ENCODE measurements around the gene TFEC. TPM values are rescaled to one million over a fixed set of nuclear protein-coding genes. Genes with fewer than 3 reads are reported as not detected.
"Not testable (repeated sequence)": the region's sequence is repeated elsewhere in the genome, so short reads cannot be mapped to it uniquely, and the experiment has no call there.

The TFEC gene, protein sequence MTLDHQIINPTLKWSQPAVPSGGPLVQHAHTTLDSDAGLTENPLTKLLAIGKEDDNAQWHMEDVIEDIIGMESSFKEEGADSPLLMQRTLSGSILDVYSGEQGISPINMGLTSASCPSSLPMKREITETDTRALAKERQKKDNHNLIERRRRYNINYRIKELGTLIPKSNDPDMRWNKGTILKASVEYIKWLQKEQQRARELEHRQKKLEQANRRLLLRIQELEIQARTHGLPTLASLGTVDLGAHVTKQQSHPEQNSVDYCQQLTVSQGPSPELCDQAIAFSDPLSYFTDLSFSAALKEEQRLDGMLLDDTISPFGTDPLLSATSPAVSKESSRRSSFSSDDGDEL
- total RNA-seq = under 1 TPM in 1 of 2 experiments, not detected in 1; 0.17 TPM

GRCh38 chr7:116030651-116031276 lies at the start of gene TFEC:
TFEC (minus strand) TSS chr7:116030763; CDS start chr7:115984441, 46,322 bp downstream.
- no peaks in the 10 kb centered on the region for H3K36me3 Mint-ChIP-seq (ENCODE audit: low read depth)
- CTCF ChIA-PET = no interaction called here
- H3K27ac Mint-ChIP-seq = no peak within 1 kb of the TSS
- no peaks in the 10 kb centered on the region for H3K9me3 Mint-ChIP-seq
- no peaks in the 10 kb centered on the region for H3K4me1 Mint-ChIP-seq
- POLR2A ChIA-PET = no interaction called here
- no peak for DNase-seq
- H3K27me3 Mint-ChIP-seq = peaks cover 17% of the 10 kb centered on the region
- no peak within 1 kb of the TSS for H3K4me3 Mint-ChIP-seq

DNA sequence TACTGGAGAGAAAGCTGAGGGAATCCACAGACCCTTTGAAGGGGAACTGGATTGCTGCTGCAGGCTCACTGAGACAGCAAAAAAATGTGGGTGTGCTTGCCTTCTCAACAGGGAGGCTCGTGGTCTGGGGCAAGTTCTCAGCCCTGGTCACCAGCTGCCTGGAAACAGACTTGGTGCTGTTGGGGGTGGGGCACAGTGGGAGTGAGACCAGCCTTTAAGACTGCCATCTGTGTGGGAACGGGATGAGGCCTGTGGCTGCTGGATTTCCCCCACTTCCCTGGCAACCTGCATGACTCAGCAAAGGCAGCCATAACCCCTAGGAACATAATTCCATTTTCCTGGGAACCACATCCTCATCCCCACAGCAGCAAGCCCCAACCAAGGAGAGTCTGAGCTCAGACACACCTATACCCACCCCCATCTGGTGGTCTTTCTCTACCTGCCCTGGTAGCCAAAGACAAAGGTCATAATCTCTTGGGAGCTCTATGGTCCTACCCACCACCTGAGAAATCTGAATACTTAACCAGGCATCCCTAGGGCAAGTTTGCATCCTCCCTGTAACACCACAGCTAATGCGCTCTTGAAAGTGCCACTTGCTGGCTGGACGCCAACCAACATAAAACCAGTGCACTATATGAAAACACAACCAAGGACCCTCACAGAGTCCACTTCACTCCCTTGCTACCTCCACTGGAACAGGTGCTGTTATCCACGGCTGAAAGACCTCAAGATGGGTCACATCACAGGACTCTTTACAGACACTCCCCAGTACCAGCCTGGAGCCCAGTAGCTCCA lies 45.0 kb upstream of the TFEC start:
- CTCF ChIA-PET = interaction anchor here (0.7 kb wide), 1 partner anchor 349 kb away, joined by 3 read pairs; no protein-coding TSS in a partner anchor
- no peaks in the 10 kb centered on the region for H3K4me1 Mint-ChIP-seq
- H3K27ac Mint-ChIP-seq = no peak overlapping the region
- H3K27me3 Mint-ChIP-seq = no peaks in the 10 kb centered on the region
- no peak overlapping the region for H3K4me3 Mint-ChIP-seq
- H3K36me3 Mint-ChIP-seq (ENCODE audit: low read depth) = no peaks in the 10 kb centered on the region
- H3K9me3 Mint-ChIP-seq = no peaks in the 10 kb centered on the region
- POLR2A ChIA-PET = no interaction called here
- no peak for DNase-seq

GRCh38 chr7:116071629-116072028 lies 41.1 kb upstream of the TFEC start:
- Mint-ChIP-seq H3K4me1 (no peaks in the 10 kb centered on the region), H3K27ac (no peak overlapping the region), H3K27me3 (peaks cover 4% of the 10 kb centered on the region), H3K9me3 (no peaks in the 10 kb centered on the region), H3K4me3 (no peak overlapping the region), H3K36me3 (ENCODE audit: low read depth) (no peaks in the 10 kb centered on the region)
- ChIA-PET POLR2A (no interaction called here), CTCF (no interaction called here)
- no peak for DNase-seq

DNA sequence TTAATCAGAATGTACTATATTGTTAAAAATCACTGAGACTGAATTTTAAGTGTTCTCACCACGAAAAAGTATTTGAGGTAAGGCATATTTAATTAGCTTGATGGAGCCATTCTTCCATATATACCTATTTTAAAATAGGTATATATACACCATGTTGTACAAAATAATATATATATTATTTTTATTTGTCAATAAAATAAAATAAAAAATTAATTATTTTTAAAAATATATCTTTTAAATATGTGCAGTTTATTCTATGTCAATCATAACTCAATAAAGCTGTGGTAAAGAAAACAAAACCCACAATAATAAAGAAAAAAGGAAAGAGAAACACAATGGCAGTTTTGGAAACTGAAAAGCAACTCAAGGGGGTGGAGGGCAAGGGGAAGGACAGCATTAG lies 33.6 kb upstream of the TFEC start:
- CTCF ChIA-PET = no interaction called here

GRCh38 chr7:116062666-116063065 lies 32.1 kb upstream of the TFEC start:
- H3K4me1 Mint-ChIP-seq = no peaks in the 10 kb centered on the region
- POLR2A ChIA-PET = no interaction called here
- no peaks in the 10 kb centered on the region for H3K9me3 Mint-ChIP-seq
- no peak overlapping the region for H3K4me3 Mint-ChIP-seq
- no peak for DNase-seq
- no peaks in the 10 kb centered on the region for H3K36me3 Mint-ChIP-seq (ENCODE audit: low read depth)
- H3K27me3 Mint-ChIP-seq = no peaks in the 10 kb centered on the region
- no peak overlapping the region for H3K27ac Mint-ChIP-seq
- CTCF ChIA-PET = no interaction called here

More for the DNA sequence above, 33.6 kb upstream of the TFEC start:
- H3K36me3 Mint-ChIP-seq (ENCODE audit: low read depth) = no peaks in the 10 kb centered on the region
- H3K4me1 Mint-ChIP-seq = no peaks in the 10 kb centered on the region
- H3K4me3 Mint-ChIP-seq = no peak overlapping the region
- H3K9me3 Mint-ChIP-seq = no peaks in the 10 kb centered on the region
- H3K27ac Mint-ChIP-seq = no peak overlapping the region
- POLR2A ChIA-PET = no interaction called here
- no peak for DNase-seq
- H3K27me3 Mint-ChIP-seq = peaks cover 4% of the 10 kb centered on the region

DNA sequence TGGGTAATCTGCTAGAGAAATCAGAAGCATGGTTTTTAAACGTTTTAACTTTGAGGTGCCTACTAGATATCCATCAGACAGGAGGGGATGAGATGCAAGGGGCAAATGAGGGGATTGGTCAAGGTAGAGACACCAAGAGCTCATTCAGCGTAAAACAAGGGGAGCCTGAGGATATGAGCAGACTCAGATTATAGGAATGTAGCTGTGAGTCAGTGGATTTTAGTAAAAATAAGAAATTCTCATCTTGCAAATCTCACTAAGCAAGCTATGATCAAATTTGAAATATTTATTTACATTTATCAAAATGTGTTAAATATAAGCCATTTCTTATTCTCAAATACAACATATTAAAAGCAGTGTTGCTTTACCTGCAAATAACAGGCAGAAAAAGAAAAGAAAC lies 21.4 kb upstream of the TFEC start:
- ChIA-PET CTCF (no interaction called here), POLR2A (no interaction called here)

GRCh38 chr7:116047261-116047660 lies 16.7 kb upstream of the TFEC start:
- H3K4me3 Mint-ChIP-seq; H3K4me1 Mint-ChIP-seq; CTCF ChIA-PET; POLR2A ChIA-PET; DNase-seq; H3K27me3 Mint-ChIP-seq; H3K36me3 Mint-ChIP-seq (ENCODE audit: low read depth); H3K9me3 Mint-ChIP-seq; H3K27ac Mint-ChIP-seq: not testable (repeated sequence)

More for the DNA sequence above, 21.4 kb upstream of the TFEC start:
- Mint-ChIP-seq H3K27me3 (no peaks in the 10 kb centered on the region), H3K27ac (no peak overlapping the region), H3K4me1 (no peaks in the 10 kb centered on the region), H3K36me3 (ENCODE audit: low read depth) (no peaks in the 10 kb centered on the region), H3K9me3 (no peaks in the 10 kb centered on the region), H3K4me3 (no peak overlapping the region)
- no peak for DNase-seq

GRCh38 chr7:116045532-116045931 lies 15.0 kb upstream of the TFEC start:
- ChIA-PET CTCF (no interaction called here), POLR2A (no interaction called here)
- DNase-seq = no peak
- Mint-ChIP-seq H3K27me3 (peaks cover 1% of the 10 kb centered on the region), H3K27ac (no peak overlapping the region), H3K9me3 (no peaks in the 10 kb centered on the region), H3K4me3 (no peak overlapping the region), H3K36me3 (ENCODE audit: low read depth) (no peaks in the 10 kb centered on the region), H3K4me1 (no peaks in the 10 kb centered on the region)

DNA sequence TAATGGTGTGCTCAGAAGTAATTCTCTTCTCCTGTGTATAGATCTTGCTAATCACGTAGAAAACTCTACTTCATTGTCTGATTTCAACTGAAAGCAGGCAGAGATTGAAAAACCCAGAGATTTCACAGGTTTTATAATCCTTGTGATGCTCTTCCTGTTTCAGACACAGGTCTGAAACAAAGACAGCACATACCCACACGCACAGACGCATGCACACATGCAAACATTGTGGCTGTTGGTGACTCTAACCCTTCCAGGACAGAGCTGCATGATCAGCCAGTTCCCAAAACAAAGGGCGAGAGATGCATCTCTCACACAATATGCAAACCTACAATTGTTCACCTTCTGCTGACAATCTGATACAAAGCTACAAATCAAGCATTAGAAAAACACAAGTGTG lies 11.1 kb upstream of the TFEC start:
- Mint-ChIP-seq H3K36me3 (ENCODE audit: low read depth) (no peaks in the 10 kb centered on the region), H3K9me3 (no peaks in the 10 kb centered on the region), H3K27me3 (peaks cover 1% of the 10 kb centered on the region), H3K4me1 (no peaks in the 10 kb centered on the region), H3K4me3 (no peak overlapping the region), H3K27ac (no peak overlapping the region)
- no peak for DNase-seq
- CTCF ChIA-PET = no interaction called here
- POLR2A ChIA-PET = no interaction called here

DNA sequence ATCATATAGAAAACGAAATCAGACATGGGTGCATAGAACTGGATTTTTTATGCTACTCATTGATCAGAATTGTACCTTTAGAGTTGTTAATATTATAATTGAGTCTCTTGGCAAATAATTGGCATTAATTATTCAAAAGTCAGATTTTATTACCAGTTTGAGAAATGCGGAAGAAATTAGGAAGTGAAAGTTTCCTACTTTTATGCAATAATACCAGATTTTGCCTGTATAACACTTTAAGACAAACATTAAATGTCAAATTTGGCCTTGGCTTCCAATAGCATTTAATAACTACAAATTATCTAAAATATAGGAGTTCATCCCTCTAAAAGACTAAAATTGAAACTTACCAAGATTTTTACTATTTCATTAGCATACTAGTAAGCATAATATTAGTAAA lies 6.8 kb upstream of the TFEC start:
- Mint-ChIP-seq H3K27ac (no peak overlapping the region), H3K27me3 (no peaks in the 10 kb centered on the region), H3K4me3 (no peak overlapping the region), H3K9me3 (no peaks in the 10 kb centered on the region), H3K36me3 (ENCODE audit: low read depth) (no peaks in the 10 kb centered on the region), H3K4me1 (no peaks in the 10 kb centered on the region)
- ChIA-PET CTCF (no interaction called here), POLR2A (no interaction called here)
- DNase-seq = no peak

- ChIA-PET POLR2A (no interaction called here), CTCF (no interaction called here)
- H3K9me3 Mint-ChIP-seq = no peaks in the 10 kb centered on the region
- no peak overlapping the region for H3K27ac Mint-ChIP-seq
- DNase-seq = no peak
- H3K27me3 Mint-ChIP-seq = peaks cover 5% of the 10 kb centered on the region
- no peaks in the 10 kb centered on the region for H3K36me3 Mint-ChIP-seq (ENCODE audit: low read depth)
- H3K4me3 Mint-ChIP-seq = no peak overlapping the region
- H3K4me1 Mint-ChIP-seq = no peaks in the 10 kb centered on the region
Observed at GRCh38 chr7:116034411-116034810, 3.8 kb upstream of the TFEC start.

GRCh38 chr7:116032886-116033285 lies 2.3 kb upstream of the TFEC start:
- H3K27me3 Mint-ChIP-seq = peaks cover 12% of the 10 kb centered on the region
- H3K27ac Mint-ChIP-seq = no peak overlapping the region
- H3K4me1 Mint-ChIP-seq = no peaks in the 10 kb centered on the region
- no peak for DNase-seq
- no peaks in the 10 kb centered on the region for H3K36me3 Mint-ChIP-seq (ENCODE audit: low read depth)
- POLR2A ChIA-PET = no interaction called here
- CTCF ChIA-PET = no interaction called here
- H3K4me3 Mint-ChIP-seq = no peak overlapping the region
- no peaks in the 10 kb centered on the region for H3K9me3 Mint-ChIP-seq

DNA sequence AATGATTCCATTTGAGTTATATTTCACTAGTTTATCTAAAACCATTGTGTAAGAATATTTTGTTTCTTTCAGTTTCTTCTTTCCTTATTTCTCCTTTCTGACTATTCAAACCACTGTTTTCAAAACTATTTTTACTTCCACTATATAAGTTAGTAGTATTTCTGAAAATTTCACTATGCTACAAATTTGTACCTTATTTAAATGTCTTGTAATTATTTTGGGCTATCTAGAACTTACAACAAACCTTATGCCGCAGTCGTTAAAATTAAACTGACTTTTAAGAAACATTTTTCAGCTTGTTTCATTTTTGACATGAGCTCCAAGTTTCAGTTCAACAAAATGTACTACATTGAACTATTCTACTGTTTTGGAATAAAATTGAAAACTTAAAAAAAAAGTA lies 1.8 kb downstream of the TFEC start:
- Mint-ChIP-seq H3K36me3 (ENCODE audit: low read depth) (no peaks in the 10 kb centered on the region), H3K9me3 (no peaks in the 10 kb centered on the region), H3K27ac (no peak overlapping the region), H3K4me1 (no peaks in the 10 kb centered on the region), H3K4me3 (no peak overlapping the region), H3K27me3 (peaks cover 17% of the 10 kb centered on the region)
- DNase-seq = no peak
- CTCF ChIA-PET = no interaction called here
- POLR2A ChIA-PET = no interaction called here

All from activated CD4-positive, alpha-beta T cell treated with anti-CD3 and anti-CD28 coated beads, Interleukin-2, amount 10 ng/mL, durations not matched to agents 7 days and 5 days (primary cell).